PFSK-1 (cell line): ENCODE measurements around the gene BARX1.

ENCODE experiments used
- FOXP2 ChIP-seq: optimal IDR thresholded peaks from 2 replicates; pipeline ENCODE3; 2011; ENCODE audit warnings: borderline replicate concordance, control low read depth, inconsistent platforms; ENCODE audit not compliant: insufficient read depth; ENCODE audit errors: extremely low read length, extremely low read depth
- POLR2AphosphoS5 ChIP-seq: IDR thresholded peaks from 2 replicates; pipeline ENCODE4 v1.6.1; 2012; ENCODE audit warnings: low read depth, mild to moderate bottlenecking, control low read depth, low read length, moderate library complexity
- SIN3A ChIP-seq: IDR thresholded peaks from 2 replicates; pipeline ENCODE4 v1.6.1; 2012; ENCODE audit warnings: mild to moderate bottlenecking, low read length, moderate library complexity, borderline replicate concordance; ENCODE audit not compliant: insufficient read depth
- TAF1 ChIP-seq: IDR thresholded peaks from 2 replicates; pipeline ENCODE4 v1.6.1; 2012; ENCODE audit warnings: low read length, control low read depth, borderline replicate concordance; ENCODE audit not compliant: insufficient read depth
- TF ChIP-seq, protein P1 (sequence below), 2 experiments: IDR thresholded peaks; 2 replicates each; pipeline versions ENCODE4 v1.6.1 to v1.8.0; 2011 to 2012; ENCODE audit warnings: low read depth in 2 of 2, low read length in 2 of 2, control low read depth in 1 of 2, inconsistent platforms in 1 of 2, mild to moderate bottlenecking in 1 of 2, moderate library complexity in 1 of 2; ENCODE audit not compliant: insufficient read depth in 1 of 2

BARX1 gene

DNA sequence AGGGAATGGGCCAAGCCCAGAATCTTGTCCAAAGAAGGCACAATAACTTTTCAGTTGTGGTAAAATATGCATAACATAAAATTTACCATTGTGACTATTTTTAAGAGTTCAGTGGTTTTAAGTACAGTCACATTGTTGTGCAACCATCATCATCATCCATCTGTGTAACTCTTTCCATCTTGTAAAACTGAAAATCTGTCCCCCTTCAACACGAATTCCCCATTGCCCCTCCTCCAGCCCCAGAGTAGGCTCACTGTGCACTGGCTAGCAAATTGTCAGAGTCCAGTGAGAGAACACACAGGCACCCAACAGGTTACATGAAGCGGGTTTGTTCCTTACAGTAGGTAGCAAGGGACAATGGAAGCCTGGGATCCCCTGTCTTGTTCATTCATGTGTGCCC is 13.7 kb downstream of the BARX1 start:
- TF ChIP-seq SIN3A: no peak
- TF ChIP-seq, protein P1, sequence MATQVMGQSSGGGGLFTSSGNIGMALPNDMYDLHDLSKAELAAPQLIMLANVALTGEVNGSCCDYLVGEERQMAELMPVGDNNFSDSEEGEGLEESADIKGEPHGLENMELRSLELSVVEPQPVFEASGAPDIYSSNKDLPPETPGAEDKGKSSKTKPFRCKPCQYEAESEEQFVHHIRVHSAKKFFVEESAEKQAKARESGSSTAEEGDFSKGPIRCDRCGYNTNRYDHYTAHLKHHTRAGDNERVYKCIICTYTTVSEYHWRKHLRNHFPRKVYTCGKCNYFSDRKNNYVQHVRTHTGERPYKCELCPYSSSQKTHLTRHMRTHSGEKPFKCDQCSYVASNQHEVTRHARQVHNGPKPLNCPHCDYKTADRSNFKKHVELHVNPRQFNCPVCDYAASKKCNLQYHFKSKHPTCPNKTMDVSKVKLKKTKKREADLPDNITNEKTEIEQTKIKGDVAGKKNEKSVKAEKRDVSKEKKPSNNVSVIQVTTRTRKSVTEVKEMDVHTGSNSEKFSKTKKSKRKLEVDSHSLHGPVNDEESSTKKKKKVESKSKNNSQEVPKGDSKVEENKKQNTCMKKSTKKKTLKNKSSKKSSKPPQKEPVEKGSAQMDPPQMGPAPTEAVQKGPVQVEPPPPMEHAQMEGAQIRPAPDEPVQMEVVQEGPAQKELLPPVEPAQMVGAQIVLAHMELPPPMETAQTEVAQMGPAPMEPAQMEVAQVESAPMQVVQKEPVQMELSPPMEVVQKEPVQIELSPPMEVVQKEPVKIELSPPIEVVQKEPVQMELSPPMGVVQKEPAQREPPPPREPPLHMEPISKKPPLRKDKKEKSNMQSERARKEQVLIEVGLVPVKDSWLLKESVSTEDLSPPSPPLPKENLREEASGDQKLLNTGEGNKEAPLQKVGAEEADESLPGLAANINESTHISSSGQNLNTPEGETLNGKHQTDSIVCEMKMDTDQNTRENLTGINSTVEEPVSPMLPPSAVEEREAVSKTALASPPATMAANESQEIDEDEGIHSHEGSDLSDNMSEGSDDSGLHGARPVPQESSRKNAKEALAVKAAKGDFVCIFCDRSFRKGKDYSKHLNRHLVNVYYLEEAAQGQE (IDR thresholded peaks at IDR 0.05; ENCODE audit: insufficient read depth in 1 of 2, low read depth in 2 of 2, low read length in 2 of 2): no peak
- TF ChIP-seq TAF1: no peak
- no peak for TF ChIP-seq POLR2AphosphoS5
- no peak for TF ChIP-seq FOXP2

DNA sequence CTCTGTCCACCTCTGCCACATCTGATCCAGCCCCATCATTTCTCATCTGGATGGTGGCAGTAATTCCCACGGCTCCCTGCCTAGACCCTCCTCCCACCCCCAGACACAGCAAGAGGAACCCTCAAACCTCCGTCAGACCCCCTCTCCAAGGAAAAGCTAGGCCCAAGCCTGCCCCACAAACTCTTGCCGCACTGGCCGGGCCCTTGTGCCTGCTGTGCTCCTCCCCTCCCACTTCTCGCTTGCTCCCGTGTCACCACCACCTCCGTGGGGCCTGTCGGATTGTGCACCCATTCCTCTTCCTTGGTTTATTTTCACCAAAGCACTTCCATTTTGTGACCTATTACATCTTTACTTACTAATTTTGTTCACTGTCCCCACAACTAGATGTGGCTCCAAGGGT is 14.2 kb downstream of the BARX1 start:
- TF ChIP-seq POLR2AphosphoS5 (no peak), FOXP2 (no peak), TAF1 (no peak), SIN3A (no peak)
- TF ChIP-seq, protein P1 (IDR thresholded peaks at IDR 0.05; ENCODE audit: insufficient read depth in 1 of 2, low read depth in 2 of 2, low read length in 2 of 2): no peak

DNA sequence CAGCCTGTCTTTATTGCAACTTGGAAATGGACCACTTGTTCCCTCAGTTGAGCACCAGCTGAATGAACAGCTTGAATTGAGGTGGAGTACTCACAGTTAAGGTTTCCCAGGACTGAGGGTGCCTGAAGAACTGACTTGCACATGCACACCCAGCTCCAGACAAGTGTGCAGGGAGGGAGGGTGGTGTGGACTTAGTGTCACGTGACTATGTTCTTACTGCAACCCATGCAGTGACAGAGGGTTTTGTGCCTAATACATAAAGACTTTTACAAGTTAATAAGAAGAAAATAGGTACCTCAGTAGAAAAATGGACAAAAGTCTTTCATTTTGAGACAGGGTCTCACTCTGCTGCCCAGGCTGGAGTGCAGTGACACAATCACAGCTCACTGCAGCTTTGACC is 18.0 kb downstream of the BARX1 start:
- TF ChIP-seq FOXP2 (no peak), SIN3A (no peak), POLR2AphosphoS5 (no peak), TAF1 (no peak)
- TF ChIP-seq, protein P1 (IDR thresholded peaks at IDR 0.05; ENCODE audit: insufficient read depth in 1 of 2, low read depth in 2 of 2, low read length in 2 of 2): no peak

DNA sequence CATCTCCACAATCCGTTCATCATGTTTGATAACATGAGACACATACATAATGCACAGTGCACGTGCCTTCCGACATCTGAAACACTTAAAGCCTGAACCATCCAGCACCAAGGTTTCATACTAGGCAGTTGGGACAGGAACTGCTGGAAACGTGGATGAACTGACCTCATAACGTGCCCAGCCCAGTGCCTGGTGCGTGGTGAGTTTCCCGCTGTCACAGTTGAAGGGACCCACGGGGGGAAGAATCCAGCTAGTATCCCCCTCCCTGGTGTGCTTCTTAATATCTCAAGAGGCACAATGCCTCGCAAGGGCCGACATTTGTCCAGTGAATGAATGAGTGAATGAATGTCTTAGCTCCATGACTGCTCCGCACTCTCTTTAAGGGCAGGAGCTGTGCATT is 23.2 kb downstream of the BARX1 start:
- TF ChIP-seq, protein P1 (IDR thresholded peaks at IDR 0.05; ENCODE audit: insufficient read depth in 1 of 2, low read depth in 2 of 2, low read length in 2 of 2): no peak
- TF ChIP-seq FOXP2 (no peak), TAF1 (no peak), POLR2AphosphoS5 (no peak), SIN3A (no peak)

DNA sequence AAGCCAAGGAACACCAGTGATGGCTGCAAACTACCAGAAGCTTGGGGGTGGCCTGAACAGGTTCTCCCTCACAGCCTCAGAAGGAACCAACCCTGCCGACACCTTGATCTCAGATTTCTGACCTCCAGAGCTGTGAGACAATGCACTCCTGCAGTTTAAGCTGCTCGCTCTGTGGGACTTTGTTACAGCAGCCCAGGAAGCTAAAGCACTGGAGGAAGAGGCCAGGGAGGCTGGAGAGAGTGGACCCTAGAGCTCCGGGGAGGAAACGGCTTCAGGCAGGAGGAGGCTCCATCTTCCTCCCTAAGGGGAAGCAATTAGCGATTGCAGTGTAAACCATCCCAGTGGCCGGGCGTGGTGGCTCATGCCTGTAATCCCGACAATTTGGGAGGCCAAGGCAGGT is 25.1 kb downstream of the BARX1 start:
- TF ChIP-seq SIN3A (no peak), POLR2AphosphoS5 (no peak), TAF1 (no peak), FOXP2 (no peak)
- TF ChIP-seq, protein P1 (IDR thresholded peaks at IDR 0.05; ENCODE audit: insufficient read depth in 1 of 2, low read depth in 2 of 2, low read length in 2 of 2): no peak
